ENCODE results near the gene DLK1.

The DLK1 gene

GRCh38 chr14:100726550-100727085 lies at the start of gene DLK1:
TSS of gene DLK1 (plus strand) at chr14:100726892. CDS start at chr14:100727069, 177 bp downstream.
- DNase-seq, result no peak

- no peak for DNase-seq
Measured at GRCh38 chr14:100677152-100677551, 49.5 kb upstream of the DLK1 start.

- no peak for DNase-seq
Measured at GRCh38 chr14:100677554-100678468, 48.9 kb upstream of the DLK1 start.

- DNase-seq, result no peak
Measured at GRCh38 chr14:100678469-100678828, 48.2 kb upstream of the DLK1 start.

GRCh38 chr14:100679153-100679552 lies 47.5 kb upstream of the DLK1 start:
- no peak for DNase-seq

GRCh38 chr14:100679707-100680438 lies 46.8 kb upstream of the DLK1 start:
- DNase-seq, result no peak

- DNase-seq, result no peak
Measured at GRCh38 chr14:100680439-100681051, 46.1 kb upstream of the DLK1 start.

- DNase-seq, result no peak
Measured at GRCh38 chr14:100681111-100681510, 45.6 kb upstream of the DLK1 start.

- DNase-seq, result no peak
Measured at GRCh38 chr14:100682749-100683148, 43.9 kb upstream of the DLK1 start.

GRCh38 chr14:100683578-100683977 lies 43.1 kb upstream of the DLK1 start:
- DNase-seq, result no peak

- no peak for DNase-seq
Measured at GRCh38 chr14:100684154-100684553, 42.5 kb upstream of the DLK1 start.

- DNase-seq, result no peak
Measured at GRCh38 chr14:100684961-100685360, 41.7 kb upstream of the DLK1 start.

GRCh38 chr14:100686858-100687257 lies 39.8 kb upstream of the DLK1 start:
- no peak for DNase-seq

GRCh38 chr14:100687386-100687785 lies 39.3 kb upstream of the DLK1 start:
- DNase-seq, result no peak

GRCh38 chr14:100688051-100688450 lies 38.6 kb upstream of the DLK1 start:
- no peak for DNase-seq

- no peak for DNase-seq
Measured at GRCh38 chr14:100688598-100689461, 37.9 kb upstream of the DLK1 start.

GRCh38 chr14:100690672-100691071 lies 36.0 kb upstream of the DLK1 start:
- DNase-seq, result no peak

GRCh38 chr14:100691395-100692056 lies 35.2 kb upstream of the DLK1 start:
- DNase-seq, result peak in 1 of 2 experiments; percentile 32

GRCh38 chr14:100692256-100692655 lies 34.4 kb upstream of the DLK1 start:
- DNase-seq, result no peak

GRCh38 chr14:100692859-100693558 lies 33.7 kb upstream of the DLK1 start:
- DNase-seq, result no peak
